SW 1271 (cell line): Measurements from ENCODE around the gene TMEM271.
"Not testable (repeated sequence)": the region's sequence is repeated elsewhere in the genome, so short reads cannot be mapped to it uniquely, and the experiment has no call there.

Experiments
- DNase-seq, 2 experiments: peaks; one replicate each; lab custom pipeline; 2025; lab: John Stamatoyannopoulos, UW

TMEM271 gene

DNA sequence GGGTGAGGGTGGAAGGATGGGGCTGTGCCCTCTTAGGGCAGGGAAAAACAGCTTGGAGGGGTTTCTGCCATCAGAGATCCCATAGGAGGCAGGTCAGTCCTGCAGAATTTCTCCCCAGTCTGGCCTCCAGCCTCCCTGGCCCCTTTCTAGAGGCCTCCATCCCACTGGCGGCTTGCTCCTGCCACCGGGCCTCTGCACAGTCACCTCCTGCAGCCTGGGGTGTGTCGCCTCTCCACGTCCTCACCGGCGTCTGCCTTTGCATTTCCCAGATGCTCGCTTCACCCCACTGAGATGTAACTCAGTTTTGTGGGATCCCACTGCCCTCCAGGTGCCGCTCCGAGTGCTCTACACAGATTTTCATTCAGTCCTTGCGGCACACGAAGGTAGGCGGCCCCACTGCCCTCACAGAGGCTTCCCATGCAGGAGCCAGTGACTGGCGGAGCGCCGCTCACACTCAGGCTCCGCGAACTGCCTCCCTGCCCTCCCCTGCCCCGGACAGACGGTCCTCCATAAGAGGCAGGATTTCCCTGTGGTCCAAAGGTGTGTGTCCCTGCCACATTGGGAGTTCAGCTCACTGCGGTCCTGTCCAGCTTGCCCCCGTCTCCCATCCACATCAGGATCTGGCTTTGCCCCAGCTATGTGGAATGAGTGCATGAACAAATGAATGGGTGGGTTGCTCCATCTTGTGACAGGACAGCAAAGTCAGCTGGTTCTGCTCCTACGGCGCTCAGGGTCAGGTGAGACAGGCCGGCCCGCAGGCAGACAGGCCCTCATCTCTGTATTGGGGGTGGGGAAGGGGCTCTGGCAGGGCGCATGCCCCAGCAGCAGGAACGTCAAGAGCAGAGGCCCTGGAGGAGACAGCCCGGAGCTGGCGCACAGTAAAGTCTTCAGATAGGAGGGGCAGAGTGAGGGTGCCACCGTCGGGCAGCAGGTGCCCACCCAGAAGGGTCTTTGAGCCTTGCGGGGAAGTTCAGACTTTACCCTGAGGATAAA, 2.7 kb upstream of the TMEM271 start:
- DNase-seq, result no peak

DNA sequence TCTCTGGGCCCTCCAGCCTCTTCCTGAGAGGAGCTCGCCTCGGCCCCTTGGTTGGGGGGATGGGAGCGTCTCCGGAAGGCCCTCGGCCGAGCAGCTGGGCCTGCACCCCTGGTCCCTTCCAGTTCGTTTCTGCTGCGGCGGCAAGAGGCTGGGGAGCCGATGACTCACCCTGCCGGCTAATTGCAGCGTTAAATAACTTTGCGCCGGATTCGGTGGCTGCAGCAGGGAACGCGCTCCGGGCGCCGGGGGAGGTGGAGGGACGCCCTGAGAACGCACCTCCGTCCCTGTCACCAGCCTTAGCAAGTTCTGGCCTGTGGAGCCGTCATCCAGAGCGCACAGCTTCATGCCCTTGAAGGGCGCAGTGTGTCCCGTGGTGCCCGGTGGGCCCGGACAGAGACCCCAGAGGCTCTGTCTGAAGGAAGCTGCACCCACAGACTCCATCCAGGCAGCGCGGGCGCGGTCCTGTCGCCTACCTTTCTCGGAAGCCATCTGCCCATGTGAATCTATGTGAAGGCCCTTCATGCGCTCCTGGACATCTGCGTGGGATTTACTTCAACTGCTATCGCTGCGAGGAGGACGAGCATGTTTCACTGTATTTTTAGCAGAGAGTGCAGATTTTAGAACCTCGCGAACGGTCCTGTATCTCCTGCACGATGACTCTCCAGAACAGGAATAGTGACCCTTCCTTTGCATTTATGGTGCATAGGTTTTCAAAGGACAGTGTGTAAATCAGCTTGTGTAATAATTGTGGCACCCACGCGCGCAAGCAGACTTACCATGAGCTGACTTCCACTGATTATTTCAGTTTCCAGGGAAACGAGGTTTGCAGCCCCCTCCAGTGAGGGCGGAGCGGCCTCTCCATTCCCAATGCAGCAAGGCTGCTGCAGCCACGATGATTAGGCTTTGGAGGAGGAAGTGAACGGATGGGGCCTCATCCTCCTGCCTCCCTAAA, 1.7 kb upstream of the TMEM271 start:
- DNase-seq, result no peak

DNA sequence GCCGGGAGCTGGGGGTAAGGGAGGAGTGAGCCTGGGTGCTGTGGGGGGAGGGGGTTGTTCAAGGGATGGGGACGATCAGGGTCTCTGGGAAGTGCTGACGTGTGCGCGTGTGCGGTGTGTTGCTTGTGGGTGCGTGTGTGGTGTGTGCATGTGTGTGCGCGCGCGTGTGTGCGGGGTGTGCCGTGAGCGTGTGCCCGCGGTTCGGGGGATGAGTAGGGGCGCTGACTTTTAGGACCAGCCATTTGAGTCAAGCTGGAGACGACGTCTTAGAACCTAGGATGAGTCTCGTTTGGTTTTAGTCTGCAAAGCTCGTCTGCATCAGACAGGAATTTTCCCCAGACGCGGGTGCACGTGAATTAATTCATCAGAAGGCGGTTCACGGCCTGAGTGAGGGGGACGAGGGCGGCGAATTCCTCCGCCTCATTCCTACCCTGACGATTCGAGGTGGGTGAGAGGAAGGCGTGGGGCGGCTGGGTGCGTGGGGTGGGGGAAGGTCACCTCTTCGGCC, 950 bp upstream of the TMEM271 start:
- DNase-seq, result no peak

DNA sequence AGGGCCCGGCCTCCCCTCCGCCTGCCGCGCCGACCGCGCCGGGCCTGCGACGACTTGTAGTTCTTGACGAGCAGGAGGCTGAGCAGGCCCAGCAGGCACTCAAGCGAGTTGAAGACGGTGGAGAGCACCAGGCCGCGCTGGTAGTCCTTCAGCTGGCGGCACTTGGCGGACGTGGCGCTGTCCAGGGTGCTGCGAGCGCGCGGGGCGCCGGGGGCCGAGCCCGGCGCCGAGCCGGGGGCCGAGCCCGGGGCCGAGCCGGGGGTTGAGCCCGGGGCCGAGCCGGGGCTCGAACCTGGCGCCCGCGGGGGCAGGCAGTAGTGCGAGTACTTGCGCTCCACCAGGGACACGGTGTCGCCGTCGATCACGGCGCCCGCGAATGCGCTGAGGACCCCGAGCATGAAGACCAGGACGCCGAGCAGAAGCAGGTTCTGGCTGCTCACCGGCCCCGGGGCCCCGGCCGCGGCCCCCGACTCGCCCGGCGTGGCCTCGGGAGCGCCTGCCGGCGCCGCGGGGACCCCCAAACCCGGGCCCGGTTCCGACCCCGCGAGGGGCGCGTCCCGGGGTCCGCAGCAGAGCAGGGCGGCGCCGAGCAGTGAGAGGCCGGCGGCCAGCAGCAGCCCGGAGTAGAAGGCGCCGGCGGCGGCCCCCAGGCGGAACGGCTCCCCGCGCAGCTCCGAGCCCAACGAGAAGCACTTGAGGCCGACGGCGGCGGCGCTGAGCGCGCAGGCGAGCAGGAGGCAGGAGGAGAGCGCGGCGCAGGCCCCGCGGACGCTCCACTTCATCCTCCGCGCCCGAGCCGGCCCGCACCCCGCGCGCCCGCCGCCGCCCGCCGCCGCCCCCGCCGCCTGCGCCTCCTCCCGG, 584 bp downstream of the TMEM271 start:
- no peak for DNase-seq

DNA sequence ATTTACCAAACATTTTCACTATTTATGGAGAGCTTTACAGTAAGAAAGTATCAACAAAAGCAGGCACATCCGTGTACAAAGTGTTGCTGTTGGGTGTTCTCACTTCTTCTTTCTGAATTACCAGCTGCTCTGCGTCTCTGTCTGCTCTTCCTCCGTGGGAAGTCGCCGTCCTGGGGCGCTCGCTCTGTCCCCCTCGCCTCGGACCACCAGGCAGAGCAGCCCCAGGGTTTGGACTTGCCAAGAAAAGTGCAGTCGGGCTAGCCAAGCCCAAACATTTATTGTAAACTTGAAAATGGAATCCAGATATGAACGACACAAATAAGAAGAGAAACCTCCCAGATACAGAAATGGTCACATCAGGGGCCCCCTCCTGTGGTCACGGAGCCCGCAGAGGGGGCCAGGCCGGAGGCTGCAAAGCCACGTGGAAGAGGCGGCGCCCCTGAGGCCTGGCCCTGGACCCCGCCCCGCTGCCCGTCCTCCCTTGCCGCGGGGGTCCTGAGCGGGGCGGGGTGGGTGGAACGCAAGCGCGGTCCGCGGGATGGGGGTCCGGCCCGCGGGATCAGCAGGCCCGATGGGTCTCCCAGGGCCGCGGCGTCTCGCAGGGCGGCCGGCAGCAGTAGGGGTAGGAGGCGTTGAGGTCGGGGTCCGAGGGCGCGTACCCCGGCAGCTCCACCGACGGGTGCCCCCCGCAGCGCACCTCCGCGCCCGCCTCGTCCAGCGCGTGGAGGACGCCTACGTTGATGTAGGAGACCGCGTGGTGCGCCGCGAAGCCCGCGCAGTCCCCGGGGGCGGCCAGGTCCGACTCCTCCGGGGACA, 1.5 kb downstream of the TMEM271 start:
- no peak for DNase-seq

DNA sequence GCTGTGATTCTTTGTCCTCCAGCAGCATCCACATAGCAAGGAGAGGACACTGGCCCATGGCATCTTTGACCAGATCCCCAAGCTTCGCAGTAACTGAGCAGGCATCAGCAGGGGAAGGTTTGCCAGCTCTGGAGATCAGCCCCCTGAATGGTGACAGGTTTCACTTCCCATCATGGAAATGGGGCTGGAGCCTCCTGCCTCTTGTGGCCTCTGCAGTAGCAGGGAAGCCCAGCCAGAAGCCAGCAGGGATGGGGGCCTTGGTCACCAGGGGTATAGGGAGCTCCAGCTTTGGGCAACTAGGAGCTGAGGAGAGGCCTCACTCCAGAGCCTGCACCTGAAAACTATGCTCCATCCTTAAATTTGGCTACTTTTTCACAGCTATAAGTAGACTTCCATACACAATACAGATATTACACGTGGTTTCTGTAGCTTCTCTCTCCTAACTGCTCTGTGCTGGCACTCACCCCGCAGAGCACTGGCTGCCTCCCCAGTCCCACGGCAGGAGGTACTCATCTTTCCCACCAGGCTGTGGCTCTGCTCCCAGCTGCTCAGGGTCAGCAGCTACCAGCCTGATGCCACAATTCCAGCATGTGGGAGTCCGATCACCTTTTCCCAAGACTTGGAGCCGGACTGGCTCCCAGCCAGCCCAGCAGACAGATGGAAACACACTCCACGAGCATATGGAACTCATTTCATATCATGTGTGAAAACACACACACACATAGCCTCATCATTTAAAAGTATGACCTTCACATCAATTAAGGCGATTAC, 2.8 kb downstream of the TMEM271 start:
- no peak for DNase-seq

DNA sequence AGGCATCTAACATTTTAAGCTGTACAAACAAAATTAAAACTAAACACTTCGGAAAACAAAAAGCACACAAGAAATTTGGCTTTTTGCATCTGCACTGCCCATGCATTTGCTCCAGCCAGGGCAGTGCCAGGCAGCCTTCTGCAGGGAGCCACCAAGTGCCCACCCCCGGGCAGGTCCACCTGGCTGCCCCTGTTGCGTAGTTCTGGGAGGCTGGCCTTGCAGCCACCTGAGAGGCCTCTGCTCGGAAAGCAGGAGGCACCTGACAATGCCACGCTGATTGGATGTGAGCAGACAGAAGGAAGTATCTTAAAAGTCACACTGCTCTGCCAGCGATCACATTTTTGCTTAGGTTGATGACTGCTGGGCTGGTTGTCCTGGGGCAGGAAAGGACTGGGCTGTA, 3.5 kb downstream of the TMEM271 start:
- DNase-seq, result no peak

DNA sequence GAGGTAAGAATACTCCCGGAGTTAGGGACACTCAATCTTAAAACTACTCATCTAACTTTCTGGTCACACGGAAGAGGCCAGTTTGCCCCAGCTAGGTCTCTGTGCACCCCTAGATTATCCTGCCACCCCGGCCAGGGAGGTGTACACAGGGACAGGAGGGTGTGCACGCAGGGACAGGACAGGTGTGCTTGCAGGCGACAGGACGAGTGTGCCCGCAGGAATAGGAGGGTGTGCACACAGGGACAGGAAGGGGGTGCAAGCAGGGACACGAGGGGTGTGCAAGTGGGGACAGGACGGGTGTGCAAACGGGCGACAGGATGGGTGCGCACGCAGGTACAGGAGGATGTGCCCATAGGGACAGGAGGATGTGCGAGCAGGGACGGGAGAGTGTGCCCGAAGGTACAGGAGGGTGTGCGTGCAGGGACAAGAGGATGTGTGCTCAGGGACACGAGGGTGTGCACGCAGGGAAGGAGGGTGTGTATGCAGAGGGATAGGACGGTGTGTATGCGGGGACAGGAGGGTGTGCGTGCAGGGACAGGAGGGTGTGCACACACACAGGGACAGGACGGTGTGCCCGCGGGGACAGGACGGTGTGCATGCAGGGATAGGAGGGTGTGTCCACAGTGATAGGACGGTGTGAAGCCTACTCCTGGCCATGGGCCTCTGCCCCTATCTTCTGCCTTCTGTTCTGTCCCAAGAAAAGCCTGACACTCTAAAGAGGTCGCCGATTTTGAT, 4.1 kb downstream of the TMEM271 start:
- DNase-seq, result no peak

DNA sequence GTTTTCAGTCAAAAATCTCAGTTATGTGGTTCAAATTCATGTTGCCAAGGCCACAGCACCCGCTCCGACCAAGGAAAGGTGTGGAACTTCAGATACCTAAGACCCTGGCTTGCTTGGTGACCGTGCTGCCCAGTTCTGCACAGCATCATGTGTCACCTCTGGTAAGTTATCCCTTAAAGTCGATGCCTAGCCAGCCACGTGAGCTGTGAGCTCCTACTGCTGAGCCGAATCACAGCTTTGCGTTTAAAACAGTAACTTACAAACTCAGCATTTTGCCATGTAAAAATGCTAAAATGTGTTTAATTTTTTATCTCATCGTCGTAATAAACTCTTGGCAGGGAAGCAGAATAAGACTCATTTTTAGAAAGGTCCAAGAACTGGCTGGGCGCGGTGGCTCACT, 5.3 kb downstream of the TMEM271 start:
- DNase-seq, result no peak

DNA sequence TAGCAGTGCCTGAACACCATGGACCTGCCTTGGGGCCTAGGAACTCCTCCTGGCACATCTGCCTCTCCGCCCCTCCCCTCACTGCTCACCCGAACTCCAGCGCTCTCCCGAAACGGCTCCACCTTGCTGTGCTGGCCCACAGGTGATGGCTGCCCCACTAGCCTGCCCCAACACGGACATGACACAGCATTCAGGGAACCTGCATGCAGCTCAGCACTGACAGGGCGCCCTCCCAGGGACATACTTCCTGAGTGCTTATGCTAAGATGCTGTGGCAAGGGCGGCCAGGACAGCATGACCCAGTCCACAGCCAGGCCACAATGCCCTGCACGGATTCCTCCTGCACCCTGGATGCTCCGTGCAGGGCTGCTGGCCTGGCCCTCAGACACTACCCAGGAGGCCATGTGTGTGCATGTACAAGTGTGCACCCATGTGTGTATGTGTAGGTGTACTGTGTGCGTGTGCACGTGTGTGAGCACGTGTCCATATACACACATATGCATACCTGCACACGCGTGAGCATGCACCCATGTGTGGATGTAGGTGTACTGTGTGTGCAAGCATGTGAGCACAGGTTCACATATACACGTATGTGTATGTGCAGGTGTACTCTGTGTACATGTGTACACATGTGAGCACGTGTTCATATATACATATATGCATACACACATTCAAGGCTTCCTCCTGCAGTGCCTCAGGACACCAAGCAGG, 6.0 kb downstream of the TMEM271 start:
- DNase-seq, result no peak

DNA sequence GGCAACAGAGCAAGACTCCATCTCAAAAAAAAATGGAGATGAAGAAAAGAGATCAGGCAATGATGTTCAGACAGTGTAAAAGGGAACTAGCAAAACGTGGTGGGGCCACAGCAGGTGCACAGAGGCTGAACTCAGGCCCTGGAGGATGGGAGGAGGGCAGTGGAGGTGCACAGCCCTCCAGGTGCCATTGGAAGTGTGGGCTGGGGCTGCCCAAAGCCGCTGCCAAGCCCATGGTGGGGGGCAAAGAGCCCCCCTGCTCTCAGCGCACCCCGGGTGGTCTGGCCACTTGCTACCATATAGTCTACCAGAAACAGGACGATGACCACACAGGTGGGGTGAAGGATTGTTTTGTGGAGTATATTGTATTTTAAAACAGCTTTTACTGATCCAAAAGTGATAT, 7.1 kb downstream of the TMEM271 start:
- no peak for DNase-seq

DNA sequence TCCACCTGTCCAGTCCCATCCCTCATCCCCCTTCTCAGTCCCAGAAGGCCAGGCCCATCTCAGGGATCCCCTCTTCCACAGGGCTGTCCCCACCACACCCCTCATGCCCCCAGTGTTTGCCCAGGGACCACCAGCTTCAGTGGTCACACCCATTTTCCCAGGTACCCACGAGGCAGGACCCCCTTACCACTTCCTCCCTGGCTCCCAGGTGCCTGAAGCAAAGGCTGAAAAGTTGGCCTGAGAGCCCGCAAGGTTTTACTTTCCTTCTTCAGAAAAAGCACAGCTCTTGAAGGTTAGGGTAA, 7.8 kb downstream of the TMEM271 start:
- DNase-seq, result no peak

DNA sequence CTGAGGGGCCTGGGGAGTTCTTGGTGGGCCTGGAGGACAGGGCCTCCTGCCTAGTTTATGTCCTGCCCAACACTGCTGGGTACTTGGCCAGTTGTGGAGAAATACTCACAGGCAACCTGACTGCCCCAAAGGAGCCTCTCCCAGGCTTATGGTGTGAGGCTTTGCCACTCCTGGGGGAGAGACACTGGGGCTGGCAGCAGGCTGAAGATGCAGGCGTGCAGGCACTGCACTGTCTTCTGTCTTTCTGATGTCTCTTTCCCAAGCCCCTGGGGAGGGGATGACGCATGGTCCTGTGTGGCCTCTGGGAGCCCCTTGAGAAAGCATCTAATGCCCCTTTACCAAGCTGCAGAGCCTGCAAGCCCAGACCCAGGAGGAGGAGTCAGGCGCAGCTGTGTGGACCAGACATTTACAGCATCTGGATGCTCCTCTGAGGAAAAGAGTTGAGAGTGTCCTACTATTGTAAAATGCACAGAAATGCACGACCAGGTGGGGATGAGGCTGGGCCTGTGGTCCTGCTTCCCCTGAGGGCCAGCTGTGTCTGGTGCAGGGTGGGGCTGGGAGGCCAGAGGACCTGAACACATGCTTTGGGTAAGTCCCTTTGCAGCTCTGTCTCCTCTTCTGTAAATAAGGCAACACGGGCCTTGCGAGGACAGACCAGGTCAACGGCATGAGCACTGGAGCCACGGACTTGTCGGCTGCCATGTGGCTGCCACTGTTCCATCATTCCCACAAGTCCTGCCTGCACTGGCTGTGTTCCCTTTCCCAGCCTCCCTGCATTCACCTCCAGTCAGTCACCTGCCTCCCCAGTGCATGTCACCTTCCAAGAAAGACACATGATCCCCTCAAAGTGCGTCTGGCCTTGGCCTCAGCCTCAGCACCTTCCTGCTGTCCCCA, 8.4 kb downstream of the TMEM271 start:
- no peak for DNase-seq

DNA sequence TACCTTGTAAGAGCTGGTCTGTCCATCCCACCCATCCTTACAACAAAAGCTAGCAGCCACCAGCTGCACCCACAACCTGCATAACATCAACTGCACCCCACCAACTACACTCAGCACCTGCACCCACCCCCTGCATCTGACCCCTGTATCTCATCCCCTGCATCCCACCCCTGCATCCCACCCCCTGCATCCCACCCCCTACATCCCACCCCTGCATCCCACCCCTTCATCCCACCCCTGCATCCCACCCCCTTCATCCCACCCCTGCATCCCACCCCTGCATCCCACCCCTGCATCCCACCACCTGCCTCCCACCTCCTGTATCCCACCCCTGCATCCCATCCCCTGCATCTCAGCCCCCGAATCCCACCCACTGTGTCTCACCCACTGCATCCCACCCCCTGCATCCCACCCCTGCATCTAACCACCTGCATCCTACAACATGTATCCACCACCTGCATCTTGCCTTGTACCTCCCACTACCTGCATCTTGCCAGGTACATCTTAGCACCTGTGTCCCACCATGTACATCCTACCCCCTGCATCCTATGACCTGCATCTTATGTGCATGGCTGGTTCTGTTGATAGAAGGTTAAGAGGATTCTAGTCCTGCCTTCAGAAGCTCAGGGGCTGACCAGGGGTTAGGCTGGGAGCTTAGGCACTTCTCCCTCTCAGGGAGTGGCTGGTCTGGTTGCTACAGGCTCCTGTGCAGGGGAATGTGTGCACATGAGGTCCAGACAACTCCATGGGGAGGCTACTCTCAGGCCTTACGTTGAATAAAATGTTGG, 9.4 kb downstream of the TMEM271 start:
- no peak for DNase-seq

DNA sequence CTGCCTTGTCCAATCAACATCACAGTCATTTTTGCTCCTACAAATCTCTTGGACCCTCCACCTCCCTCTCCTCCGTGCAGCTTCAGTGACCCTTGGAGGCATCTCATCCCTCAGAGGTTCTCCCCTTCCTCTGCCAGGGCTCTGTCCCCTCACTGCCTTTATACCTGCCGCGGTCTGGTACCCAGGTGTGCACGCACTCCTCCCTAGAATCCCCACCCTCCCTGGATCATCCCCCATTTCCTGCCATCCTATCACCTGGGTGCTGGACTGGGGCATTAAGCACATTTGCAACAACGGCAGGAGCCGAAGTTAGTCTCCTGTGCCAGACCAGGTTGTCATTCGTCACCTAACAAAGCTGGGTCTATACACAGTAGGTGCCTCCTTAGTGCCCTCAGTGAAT, 10.1 kb downstream of the TMEM271 start:
- DNase-seq, result no peak

DNA sequence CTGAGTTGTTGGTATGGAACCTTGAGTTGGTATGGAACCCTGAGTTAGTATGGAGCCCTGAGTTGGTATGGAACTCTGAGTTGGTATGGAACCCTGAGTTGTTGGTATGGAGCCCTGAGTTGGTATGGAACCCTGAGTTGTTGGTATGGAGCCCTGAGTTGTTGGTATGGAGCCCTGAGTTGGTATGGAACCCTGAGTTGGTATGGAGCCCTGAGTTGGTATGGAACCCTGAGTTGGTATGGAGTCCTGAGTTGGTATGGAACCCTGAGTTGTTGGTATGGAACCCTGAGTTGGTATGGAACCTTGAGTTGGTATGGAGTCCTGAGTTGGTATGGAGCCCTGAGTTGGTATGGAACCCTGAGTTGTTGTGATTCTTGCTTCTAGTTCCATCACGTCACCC, 10.5 kb downstream of the TMEM271 start:
- DNase-seq, result not testable (repeated sequence)

DNA sequence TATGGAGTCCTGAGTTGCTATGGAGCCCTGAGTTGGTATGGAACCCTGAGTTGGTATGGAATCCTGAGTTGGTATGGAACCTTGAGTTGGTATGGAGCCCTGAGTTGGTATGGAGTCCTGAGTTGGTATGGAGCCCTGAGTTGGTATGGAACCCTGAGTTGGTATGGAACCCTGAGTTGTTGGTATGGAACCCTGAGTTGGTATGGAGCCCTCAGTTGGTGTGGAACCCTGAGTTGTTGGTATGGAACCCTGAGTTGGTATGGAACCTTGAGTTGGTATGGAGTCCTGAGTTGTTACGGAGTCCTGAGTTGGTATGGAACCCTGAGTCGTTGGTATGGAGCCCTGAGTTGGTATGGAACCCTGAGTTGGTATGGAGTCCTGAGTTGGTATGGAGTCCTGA, 13.6 kb downstream of the TMEM271 start:
- not testable (repeated sequence) for DNase-seq
